Measurements from ENCODE around the gene RALA.

- TF ChIP-seq EZH2phosphoT487 (IDR thresholded peaks at IDR 0.05), result no peak
- TF ChIP-seq, protein P1, sequence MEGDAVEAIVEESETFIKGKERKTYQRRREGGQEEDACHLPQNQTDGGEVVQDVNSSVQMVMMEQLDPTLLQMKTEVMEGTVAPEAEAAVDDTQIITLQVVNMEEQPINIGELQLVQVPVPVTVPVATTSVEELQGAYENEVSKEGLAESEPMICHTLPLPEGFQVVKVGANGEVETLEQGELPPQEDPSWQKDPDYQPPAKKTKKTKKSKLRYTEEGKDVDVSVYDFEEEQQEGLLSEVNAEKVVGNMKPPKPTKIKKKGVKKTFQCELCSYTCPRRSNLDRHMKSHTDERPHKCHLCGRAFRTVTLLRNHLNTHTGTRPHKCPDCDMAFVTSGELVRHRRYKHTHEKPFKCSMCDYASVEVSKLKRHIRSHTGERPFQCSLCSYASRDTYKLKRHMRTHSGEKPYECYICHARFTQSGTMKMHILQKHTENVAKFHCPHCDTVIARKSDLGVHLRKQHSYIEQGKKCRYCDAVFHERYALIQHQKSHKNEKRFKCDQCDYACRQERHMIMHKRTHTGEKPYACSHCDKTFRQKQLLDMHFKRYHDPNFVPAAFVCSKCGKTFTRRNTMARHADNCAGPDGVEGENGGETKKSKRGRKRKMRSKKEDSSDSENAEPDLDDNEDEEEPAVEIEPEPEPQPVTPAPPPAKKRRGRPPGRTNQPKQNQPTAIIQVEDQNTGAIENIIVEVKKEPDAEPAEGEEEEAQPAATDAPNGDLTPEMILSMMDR (IDR thresholded peaks at IDR 0.05), result no peak
- no peak for TF ChIP-seq EZH2 (IDR thresholded peaks at IDR 0.05)
These were observed 89.4 kb downstream of the RALA start for GRCh38 chr7:39712751-39713150.
